Measurements from ENCODE around the gene GRIK4.

The GRIK4 gene

DNA sequence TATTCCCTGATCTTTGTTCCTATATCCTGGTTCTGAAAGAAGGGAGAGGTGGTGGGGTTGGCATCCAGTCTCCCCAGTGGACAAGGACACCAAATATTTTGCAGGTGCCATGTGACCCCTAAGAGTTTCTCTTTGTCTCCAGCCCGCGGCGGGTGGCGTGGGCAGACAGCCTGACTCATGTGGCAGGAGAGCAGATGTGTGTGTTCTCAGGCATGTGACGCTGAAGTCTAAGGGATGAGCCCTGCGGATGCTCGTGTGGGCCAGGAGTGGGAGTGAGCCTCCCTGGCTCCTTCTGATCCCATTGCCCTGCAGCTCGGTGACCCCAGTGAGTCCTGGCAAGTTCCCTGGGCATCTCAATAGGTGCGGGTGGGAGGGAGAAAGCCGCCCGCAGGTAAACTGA is 417.5 kb downstream of the GRIK4 start:
- DNase-seq = no peak

DNA sequence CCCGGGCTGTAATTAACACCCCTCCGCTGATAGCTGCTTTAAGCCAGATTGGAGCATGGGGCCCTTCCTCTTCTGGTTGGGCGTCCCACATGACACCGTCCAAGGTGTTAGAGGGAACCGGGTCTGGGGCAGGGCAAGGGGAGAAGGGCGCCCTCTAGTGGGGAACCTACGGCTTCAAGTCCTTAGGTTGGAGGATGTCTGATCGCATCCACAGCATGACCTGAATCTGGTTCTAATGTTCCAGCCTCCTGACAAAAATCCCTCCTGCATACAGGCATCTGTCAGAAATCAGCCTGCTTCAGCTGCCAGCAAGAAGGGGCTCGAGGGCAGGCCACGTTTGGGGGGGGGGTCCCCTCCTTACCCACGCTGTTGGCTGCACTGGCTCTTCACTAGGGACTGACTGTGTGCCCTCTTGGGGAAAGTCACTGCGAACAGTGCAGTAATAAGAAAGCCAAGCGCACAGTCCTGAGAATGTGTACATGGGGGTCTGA is 418.2 kb downstream of the GRIK4 start:
- peak; percentile 15 to 42 for DNase-seq

DNA sequence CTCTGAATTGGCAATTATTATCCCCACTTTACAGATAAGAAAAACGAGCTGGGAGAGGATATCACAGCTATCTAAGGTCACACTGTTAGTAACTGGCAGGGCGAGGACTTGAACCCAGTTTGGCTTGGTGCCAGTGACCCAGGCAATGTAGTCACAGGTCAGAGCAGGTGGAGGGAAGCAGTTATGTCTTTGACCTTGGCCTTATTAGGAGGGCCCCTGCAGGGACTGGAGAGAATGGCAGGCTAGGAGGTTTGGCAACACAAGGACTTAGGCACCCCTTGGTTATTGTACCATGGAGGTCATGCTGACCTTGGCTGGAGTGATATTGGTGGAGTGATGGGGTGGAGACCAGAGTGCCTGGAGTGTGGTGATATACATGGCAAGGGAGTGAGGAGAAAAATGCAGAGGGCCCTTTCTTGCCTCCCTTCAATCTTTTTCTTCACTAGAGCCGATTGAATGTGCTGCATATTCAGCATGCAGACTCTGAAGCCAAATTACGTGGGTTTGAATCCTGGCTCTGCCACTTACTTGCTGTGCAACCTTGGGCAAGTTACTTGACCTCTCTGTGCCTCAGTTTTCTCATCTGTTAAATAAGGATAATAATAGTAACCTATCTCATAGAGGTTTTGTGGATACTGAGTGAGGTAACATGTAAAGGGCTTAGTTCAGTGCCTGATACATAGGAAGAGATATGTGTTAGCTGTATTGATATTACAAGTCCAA is 419.7 kb downstream of the GRIK4 start:
- DNase-seq = no peak

DNA sequence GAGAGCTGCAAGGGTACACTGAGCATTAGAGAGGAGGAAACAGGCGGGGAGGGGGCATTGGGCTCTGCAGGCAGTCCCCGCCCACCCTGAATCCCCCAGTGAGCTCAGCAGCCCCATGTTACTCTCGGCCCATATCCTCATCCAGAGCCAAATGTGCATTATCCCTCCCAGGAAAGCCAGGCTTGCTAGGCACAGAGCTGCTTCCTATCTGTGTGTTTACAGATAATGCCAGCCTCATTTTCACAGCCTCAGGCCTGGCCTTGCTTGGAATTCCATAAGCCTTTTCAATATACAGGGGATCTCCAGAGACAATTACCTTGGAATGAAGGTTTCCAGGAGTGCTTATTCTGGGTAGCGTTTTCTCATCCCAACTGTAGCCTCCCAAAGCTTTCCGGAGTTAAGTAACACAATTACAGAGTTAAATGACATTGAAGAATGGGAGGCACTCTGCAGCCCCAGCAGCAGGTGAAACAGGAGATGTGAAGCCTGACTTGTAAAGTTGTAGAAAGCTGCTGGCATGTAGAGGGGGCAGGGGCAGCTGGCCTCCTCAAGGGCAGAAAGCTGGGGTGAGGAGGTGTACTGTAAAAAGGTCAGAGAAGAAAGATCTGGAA is 420.9 kb downstream of the GRIK4 start:
- no peak for DNase-seq

DNA sequence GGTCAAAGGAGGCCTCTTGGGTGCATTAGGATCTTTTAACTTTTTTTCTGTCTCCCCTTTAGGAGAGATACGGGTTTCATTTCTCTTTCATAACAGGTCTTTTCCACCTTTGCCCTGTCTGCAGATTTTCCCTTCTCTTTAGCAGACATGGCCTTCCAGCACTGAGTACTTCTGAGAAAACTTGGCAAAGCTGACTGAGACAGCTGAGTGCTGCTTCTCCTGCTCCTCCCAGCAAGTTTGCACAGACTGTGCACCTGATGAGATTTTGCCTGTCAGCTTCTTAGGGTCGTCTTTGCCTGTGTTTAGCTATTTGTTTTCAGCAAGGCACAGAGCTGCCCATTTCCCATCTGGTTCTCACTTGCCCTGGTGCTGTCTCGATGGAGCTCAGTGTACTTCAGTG is 424.8 kb downstream of the GRIK4 start:
- no peak for DNase-seq

DNA sequence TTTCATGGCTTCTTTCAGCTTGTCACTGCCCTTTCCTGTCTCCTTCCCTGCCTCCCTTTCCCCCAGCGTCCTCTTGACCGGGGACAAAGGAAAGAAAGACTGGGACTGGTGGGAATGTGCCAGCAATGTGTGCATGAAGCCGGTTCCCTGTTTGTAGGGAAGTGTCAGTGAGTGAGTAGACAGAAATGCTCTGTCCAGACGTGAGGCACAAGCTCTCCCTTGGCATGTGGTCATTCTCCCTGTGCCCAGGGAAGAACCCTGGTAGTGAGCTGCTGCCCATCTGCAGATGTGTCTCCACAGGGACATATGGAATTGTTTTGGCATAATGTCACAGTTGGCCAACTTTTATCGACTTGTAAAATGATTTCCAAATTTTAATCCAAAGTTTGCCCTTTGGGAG is 426.0 kb downstream of the GRIK4 start:
- no peak for DNase-seq

DNA sequence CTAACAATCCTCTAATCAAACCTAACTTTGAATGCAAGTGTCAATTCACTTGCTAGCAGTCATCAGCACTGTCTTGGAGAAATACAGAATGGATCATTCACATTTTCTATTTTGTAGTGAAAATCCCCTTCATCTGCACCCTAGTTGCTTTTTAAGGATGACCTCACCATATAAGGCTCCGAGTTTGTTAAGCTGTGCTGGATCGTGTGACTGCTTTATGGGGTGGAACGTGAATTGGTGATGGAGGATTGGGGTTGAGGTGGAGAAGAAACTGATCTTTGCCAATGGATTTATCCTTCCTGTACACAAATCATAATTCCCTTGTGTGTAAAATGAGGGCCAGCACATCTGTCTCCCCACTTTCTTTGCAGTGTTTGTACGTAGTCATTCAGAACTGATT is 426.7 kb downstream of the GRIK4 start:
- no peak for DNase-seq

DNA sequence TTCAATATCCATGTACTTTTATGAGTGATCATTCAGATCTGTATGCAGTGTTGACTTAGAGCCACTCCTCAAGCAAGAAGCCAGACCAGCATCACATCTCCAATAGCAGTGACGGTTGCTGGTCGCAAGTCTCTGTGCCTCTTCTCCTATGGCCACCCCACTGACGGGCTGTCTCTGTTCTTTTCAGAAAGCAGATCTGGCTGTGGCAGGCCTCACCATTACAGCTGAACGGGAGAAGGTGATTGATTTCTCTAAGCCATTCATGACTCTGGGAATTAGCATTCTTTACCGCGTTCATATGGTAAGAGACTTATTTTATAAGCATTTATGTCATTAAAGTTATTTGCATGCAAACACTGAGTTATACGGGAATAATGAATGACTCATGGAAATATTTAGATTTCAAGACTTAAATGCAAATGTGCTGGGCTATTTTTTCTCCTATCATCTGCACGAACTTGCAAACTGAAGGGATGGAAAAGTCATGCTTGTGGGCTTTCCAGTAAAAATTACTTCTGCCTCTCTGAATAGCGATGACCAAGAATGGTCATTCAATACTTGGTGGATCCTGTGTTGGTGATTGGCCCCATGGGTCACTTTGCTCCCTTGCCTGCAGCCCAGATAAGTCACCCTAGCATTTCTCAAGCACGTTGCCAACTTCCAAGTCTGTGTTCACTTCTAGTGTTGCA is 428.8 kb downstream of the GRIK4 start:
- DNase-seq = no peak

DNA sequence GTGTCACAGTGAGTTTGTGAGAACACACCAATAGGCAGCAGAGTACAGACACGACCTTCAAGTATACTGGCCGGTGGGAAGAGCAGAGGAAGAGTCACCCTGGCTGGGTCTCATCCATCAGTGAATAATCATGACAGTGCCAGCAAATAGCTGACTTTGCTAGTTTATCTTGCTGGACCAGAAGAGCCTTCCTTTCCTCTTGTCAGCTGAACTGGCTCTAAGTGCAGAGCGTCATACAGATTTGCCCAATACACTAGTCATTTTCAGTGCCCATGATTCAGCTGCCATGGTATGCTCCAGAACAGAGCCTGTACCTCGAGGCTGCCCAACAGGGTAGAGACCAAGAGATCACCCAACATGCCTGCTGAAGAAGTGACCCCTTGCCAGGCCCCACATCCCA is 429.5 kb downstream of the GRIK4 start:
- DNase-seq = no peak

DNA sequence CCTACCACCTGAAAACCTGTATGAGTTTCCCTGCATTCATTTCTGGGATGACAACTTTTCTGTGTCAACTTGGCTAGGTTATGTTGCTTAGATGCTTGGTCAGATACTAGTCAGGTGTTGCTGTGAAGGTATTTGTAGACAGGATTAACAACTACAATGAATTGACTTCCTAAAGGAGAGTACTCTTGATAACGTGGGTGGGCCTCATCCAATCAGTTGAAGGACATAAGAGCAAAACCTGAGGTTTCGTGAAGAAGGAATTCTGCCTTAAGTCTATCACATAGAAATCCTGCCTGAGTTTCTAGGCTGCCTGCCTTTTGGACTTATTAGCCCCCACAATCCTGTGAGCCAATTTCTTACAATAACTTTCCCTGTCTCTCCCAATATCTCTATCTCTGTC is 431.2 kb downstream of the GRIK4 start:
- DNase-seq = no peak

DNA sequence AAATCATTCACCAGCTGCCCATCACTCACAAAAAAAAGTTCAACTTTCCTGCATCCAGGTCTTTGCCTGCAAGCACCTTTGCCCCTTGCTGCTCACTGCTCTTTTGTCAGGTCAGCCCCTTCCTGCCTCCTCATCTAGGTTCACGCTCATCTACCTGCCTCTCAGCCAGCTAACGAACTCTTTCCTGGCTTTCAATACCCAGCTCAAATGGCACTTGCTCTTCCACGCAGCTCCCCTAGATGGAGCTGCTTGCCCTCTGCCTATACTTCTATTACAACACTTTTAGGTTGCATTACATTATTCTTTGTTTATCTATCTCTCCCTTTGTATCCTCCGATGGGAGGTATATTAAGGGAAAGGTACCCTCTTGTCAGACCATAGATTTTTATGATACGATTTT is 433.5 kb downstream of the GRIK4 start:
- DNase-seq = no peak

DNA sequence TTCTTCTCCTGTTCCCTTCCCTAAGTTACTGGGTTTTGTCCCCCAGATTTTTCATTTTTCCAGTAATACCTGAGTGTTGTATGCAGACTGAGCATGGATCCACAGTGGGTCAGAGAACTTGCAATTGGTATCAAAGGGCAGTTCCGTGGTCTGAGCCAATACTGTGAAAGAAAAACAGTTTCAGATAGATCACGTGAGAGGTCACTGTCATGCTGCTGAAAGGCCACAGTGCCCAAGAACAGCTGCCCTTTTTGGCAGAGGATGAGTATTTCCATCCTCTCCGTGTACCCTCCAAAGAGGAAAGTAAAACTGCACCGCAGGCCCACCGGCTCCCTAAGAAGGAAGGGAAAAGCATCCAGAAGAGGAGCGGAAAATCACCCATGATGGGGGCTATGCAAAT is 439.3 kb downstream of the GRIK4 start:
- no peak for DNase-seq

DNA sequence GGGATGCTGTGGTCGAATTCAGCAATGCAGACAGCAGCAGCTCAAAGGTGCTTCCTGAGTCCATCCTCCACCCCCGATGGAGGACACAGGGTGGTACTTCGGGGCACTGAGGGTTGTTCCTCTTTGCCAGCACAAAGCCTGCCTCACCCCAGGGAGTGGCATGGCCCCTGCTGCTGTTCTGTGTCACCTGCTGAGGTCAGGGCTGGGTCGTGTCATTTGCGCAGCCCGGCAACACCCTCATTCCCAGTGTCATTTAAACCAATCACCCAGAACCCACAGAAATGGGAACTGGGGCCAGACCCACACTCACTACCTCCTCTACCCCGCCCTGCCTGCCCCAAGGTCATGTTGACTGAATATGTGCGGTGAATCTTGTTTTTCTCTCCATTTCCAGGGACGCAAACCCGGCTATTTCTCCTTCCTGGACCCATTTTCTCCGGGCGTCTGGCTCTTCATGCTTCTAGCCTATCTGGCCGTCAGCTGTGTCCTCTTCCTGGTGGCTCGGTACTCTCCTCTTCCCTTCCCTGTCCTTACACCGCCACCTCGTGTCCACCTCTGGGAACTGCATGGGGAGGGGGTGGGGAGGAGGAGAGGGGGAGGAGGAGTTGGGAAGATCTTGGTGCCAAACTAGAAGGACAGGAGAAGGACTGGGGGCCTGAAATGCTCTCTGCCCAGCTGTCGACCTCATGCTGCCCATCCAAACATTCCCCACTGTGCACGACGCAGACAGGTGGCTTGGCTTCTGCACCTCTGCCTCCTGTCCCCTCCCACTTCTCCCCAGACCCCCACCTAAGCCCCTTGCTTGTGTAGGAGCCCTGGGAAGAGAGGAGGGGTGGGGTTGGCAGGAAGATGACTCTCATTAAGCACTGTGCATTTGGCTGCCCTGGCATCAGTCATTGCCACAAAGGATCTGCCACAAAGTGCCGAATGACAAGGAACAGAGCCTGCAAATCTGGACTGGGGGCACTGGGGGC is 441.2 kb downstream of the GRIK4 start:
- peak; percentile 45 to 58 for DNase-seq

DNA sequence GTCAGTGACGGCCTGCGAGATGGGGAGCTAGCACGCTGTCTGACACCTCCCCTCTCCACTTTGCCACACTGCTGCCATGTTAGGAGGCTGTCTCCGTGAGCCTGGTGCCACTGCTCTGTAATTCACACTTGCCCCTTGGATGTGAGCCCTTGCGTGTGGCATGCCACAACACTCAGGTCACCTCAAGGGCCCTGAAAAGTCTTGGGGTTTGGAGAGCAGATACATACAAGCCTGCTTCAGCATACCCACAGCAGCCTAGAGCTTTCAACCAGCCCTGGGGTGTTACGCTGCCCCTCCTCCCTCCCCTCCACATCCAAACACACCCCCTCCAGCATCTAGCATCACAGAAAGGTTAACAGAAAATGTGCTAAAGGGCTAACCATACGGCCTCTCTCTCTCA is 442.8 kb downstream of the GRIK4 start:
- no peak for DNase-seq

DNA sequence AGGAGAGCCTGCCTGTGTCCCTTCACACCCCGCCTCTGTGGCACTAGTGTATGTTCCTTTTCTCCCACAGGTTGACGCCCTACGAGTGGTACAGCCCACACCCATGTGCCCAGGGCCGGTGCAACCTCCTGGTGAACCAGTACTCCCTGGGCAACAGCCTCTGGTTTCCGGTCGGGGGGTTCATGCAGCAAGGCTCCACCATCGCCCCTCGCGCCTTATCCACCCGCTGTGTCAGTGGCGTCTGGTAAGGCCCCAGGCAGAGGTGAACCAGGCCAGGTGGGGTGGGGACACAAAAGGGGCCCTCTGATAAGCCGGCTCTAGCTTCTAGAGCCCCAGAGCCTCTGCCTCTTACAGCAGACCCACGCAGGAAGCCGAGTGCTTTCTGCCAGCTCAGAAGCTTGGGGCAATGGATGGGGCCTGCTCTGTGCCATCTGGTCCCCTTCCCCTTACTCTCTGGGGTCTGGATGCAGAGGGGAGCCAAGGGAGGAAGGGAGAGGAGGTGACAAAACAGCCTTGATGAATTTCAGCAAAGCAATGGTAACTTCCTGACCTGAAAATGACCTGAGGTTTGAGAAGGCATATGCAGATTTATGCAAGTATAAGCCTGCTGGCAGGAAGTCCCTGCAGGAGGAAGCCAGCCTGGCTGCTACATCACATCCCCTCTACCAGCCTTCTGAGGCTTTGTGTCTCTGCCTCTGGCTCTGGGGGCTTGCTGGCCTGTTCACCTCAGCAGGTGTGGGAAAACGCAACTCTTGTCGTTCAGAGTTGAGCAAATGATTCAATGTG is 445.4 kb downstream of the GRIK4 start:
- no peak for DNase-seq

DNA sequence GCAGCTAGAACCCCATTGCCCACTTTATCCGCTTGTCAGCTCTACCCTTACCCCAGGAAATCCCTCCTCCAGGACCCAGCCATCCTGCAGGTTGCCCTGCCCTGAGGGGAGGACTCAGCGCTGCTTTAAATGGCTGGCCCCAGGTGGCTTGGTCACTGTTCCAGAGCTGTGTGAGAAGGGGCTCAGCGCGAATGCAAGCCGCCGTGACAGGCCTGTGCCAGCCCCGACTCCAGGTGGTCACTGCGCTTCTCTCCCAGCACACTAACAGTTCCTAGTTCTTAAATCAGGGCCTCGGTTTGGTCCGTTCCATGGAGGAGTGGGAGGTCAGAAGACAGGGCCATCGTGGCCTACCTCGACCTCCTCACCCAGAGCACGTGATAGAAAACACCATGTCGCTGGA is 446.6 kb downstream of the GRIK4 start:
- DNase-seq = no peak

DNA sequence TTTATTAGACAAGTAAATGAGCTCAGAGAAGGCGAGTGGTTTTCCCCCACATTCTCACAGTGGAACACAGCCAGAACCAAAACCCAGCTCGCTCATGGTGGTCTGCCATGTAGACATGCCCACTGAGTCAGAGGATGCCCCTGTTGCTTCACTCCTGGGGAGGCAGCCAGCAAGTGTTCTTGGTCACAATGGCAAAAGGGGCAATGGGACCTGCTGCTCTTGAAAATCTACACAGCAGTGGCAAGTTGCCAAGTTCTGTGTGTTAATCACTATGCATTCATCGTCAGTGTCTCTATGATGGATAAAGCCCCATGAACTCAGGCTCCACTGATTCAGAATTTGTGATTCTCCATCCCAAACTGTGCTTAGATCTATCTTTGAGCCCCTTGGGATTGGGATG is 447.6 kb downstream of the GRIK4 start:
- DNase-seq = no peak

DNA sequence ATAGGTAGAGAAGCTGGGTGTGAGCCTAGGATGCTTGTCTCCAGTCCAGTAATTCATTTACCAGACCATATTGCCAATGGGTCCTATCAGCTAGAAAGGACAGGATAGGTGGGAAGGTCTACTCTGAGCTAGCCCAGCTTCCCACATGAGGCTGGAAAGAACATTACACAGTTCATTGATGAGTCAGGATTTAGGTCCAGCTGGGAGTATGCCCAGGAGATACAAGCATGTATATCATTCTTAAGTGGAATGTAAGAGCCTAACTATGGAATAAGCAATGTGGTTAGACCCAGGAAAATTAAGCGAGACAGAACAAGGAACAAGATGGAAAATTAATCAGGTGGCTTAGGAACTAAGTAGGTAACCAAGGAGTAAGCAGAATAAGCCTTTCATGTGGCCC is 453.3 kb downstream of the GRIK4 start:
- no peak for DNase-seq

DNA sequence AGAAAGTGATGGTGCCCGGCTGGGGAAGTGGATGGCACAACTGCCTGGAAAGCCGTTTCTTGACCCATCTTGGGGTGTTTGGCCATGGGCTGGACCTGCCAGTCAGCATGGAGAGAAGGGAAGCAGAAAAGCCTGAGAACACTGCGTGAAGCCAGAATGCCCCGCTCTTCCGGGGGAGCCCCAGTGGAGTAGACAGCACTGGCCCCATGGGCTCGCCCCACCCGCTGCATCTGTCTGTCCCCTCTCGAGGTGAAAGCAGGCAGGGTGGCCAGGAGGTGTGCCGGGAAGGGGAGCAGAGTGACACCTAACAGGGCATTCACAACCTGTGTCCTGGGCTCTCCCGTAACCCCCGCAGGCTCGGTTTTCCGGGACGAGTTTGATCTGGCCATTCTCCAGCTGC is 455.3 kb downstream of the GRIK4 start:
- DNase-seq = no peak

DNA sequence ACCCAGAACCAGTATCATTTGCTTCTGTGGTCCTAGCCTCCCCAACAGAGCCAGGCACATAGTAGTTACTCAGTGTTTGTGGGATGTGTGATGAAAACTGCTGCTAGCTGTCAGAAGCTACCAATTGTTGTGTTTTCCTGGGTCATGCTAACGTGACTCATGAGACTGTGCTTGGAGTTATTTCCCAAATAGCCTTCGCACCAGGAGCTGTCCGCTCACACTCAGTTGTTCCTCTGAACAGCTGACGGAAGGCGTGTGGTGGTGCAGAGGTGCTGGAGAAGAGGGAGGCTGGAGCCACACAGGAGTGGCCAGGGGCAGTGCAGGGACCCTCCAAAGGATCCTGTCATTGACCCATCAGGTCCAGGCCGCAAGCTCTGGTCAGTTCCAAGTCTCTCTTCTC is 458.4 kb downstream of the GRIK4 start:
- no peak for DNase-seq

DNA sequence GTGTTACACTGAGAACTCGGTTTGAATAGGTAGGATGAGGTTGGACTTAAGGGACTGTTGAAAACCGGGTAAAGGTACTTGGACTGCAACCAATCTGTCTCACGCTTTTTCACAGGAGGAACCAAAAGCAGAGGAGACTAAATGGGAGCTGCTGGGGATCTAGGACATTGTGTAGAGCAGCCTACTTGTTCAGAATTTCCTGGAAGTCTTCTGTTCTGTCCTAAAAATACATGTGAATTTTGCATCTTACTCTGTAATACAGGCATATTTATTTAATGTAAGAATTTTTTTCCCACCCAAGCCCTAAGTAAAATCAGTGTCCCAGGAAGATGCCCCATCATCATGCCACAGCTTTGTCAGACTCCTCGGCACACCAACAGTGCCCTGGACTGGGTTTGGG is 460.3 kb downstream of the GRIK4 start:
- no peak for DNase-seq

DNA sequence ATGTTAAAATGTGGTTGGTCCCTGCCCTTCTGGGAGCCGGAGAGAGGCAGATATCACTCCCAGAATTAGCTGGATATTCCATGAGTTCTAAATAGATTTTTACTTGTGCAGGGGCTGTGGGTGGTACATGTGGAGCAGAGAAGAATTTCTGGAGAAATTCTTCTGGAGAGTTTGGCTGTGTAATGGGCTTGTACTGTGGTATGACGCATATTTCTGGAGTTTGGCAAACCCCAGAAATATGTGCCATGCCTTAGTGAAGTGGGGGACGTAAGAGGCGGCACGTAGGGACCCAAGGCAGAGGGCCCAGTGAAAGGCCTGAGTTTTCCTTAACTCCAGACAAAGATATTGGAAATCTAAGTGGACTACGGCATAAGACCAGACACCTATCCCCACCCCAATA is 461.1 kb downstream of the GRIK4 start:
- no peak for DNase-seq
